HCT116 (cell line): ENCODE measurements around the gene DNAJB1.

ENCODE experiments used
- ATF3 ChIP-seq: IDR thresholded peaks from 2 replicates; pipeline ENCODE4 v1.6.1; 2012
- ELF1 ChIP-seq: IDR thresholded peaks from 2 replicates; pipeline ENCODE4 v1.6.1; 2012; ENCODE audit warnings: low read depth, borderline replicate concordance
- EZH2 ChIP-seq: fragments of 200-600 bp; sonication (generic); IDR thresholded peaks from 2 replicates; pipeline ENCODE4 v1.6.1; 2017; ENCODE audit warnings: antibody characterized with exemption, mixed run types
- POLR2A ChIP-seq: IDR thresholded peaks from 2 replicates; pipeline ENCODE4 v1.7.0; 2011; ENCODE audit warnings: borderline replicate concordance; ENCODE audit not compliant: insufficient read depth, insufficient read length; ENCODE audit errors: extremely low read depth
- SRF ChIP-seq: IDR thresholded peaks from 2 replicates; pipeline ENCODE4 v1.6.1; 2012; ENCODE audit warnings: low read depth
- TF ChIP-seq, protein P1 (sequence below), 3 experiments: fragments of 200-600 bp in 1 of 3; sonication (generic) in 1 of 3; IDR thresholded peaks in 2 of 3; conservative IDR thresholded peaks in 1 of 3; 2 replicates each; pipeline ENCODE4 v1.5.1; 2012 to 2017; ENCODE audit warnings: low read depth in 2 of 3, low read length in 2 of 3, antibody characterized with exemption in 1 of 3, borderline replicate concordance in 1 of 3, control low read depth in 1 of 3, mild to moderate bottlenecking in 1 of 3, mixed read lengths in 1 of 3, mixed run types in 1 of 3, moderate library complexity in 1 of 3; ENCODE audit not compliant: insufficient read depth in 1 of 3

DNA sequence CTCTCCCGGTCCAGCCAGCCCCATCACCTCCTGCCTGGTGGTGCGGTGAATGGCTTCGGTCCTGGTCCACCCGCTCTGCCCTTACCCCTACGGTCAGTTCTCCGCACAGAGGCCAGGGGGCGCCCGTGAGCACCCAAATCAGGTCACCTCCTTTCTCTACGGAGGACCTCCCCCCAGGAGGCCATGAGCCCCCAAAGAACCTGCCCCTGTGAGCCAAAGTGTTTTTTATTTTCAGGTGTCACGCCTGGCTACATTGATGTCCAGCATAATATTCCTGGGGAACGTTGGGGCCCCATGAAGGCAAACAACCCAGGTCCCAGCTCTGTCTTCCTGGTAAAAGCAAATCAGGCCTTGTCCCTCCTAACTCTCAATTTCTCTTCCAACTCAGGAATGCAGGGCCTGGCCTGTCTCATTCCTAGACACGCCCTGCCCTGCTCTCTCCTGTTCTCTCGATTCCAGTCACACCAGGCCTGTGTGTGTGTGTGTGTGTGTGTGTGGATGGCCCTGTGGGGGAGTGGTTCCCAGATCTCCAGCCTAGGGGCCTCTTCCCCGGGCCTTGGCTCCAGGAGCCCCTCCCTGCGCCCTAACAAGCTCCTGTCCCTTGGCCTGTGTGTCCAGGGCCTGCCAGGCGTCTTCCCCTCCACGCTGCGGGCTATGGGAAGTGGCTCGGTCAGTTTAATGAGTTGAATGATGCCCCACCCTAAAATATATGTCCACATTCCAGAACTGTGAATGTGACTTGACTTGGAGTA, 12.5 kb downstream of the DNAJB1 start:
- TF ChIP-seq, protein P1, sequence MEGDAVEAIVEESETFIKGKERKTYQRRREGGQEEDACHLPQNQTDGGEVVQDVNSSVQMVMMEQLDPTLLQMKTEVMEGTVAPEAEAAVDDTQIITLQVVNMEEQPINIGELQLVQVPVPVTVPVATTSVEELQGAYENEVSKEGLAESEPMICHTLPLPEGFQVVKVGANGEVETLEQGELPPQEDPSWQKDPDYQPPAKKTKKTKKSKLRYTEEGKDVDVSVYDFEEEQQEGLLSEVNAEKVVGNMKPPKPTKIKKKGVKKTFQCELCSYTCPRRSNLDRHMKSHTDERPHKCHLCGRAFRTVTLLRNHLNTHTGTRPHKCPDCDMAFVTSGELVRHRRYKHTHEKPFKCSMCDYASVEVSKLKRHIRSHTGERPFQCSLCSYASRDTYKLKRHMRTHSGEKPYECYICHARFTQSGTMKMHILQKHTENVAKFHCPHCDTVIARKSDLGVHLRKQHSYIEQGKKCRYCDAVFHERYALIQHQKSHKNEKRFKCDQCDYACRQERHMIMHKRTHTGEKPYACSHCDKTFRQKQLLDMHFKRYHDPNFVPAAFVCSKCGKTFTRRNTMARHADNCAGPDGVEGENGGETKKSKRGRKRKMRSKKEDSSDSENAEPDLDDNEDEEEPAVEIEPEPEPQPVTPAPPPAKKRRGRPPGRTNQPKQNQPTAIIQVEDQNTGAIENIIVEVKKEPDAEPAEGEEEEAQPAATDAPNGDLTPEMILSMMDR (IDR thresholded peaks at IDR 0.05 in 2 of 3, conservative IDR thresholded peaks at IDR 0.05 in 1 of 3; ENCODE audit: borderline replicate concordance in 1 of 3, insufficient read depth in 1 of 3, low read depth in 2 of 3, low read length in 2 of 3) = peak; percentile 62 to 93 (median 91); a peak in 5 of 6 replicates
- TF ChIP-seq SRF (no peak), POLR2A (no peak), ELF1 (no peak), EZH2 (no peak), ATF3 (no peak)
